Epithelial cell of esophagus (primary cell): Measurements from ENCODE around the gene PLEKHH1.

Experiments used
- DNase-seq: peaks from one replicate; pipeline ENCODE4 v3.0.0; 2010; ENCODE audit warnings: low read depth
- H3K4me3 ChIP-seq: 2 replicates; pipeline ENCODE4 v1.5.1; 2011; ENCODE audit warnings: mild to moderate bottlenecking, low read length, control low read depth
- TF ChIP-seq, protein P1 (sequence below): IDR thresholded peaks from 2 replicates; pipeline ENCODE4 v1.5.1; 2011; ENCODE audit warnings: low read depth, mild to moderate bottlenecking, low read length, control low read depth, inconsistent platforms; ENCODE audit not compliant: insufficient read depth; ENCODE audit errors: missing control alignments

Gene PLEKHH1

DNA sequence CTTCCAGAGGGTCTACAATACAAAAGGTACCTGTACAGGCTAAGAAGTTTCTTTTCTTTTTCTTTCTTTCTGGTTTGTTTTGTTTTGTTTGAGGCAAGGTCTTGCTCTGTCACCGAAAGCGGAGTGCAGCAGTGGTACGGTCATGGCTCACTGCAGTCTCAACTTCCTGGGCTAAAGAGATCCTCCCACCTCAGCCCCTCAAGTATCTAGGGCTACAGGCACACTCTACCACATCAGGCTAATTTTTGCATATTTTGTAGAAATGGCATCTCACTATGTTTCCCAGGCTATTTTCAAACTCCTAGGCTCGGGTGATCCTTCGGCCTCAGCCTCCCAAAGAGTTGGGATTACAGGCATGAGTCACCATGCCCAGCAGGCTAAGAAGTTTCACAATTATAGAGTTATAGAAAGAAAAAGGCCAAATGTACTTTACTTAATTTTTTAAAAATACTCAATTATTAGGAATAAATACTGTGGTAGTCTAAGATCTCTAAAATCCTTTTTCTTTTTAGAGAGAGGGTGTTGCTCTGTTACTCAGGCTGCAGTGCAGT lies 70.0 kb downstream of the PLEKHH1 start:
- TF ChIP-seq, protein P1, sequence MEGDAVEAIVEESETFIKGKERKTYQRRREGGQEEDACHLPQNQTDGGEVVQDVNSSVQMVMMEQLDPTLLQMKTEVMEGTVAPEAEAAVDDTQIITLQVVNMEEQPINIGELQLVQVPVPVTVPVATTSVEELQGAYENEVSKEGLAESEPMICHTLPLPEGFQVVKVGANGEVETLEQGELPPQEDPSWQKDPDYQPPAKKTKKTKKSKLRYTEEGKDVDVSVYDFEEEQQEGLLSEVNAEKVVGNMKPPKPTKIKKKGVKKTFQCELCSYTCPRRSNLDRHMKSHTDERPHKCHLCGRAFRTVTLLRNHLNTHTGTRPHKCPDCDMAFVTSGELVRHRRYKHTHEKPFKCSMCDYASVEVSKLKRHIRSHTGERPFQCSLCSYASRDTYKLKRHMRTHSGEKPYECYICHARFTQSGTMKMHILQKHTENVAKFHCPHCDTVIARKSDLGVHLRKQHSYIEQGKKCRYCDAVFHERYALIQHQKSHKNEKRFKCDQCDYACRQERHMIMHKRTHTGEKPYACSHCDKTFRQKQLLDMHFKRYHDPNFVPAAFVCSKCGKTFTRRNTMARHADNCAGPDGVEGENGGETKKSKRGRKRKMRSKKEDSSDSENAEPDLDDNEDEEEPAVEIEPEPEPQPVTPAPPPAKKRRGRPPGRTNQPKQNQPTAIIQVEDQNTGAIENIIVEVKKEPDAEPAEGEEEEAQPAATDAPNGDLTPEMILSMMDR = no peak
- no peak overlapping the region for H3K4me3 ChIP-seq
- DNase-seq = peak; percentile 57

DNA sequence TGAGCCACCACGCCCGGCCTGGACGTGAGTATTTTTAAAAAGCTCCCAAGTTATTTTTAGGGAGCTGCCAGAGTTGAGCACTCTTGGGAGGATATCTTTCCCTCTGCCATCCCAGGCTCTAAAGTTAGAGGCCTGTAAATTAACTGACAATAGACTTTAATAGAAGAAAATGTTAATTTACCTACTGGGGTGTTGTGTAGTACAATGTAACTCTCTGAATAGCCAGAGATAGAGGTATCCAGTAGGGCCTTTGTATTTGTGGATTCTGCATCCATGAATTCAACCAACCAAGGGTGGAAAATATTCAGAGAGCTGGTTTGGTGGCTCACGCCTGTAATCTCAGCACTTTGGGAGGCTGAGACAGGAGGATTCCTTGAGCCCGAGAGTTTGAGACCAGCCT lies 74.6 kb downstream of the PLEKHH1 start:
- TF ChIP-seq, protein P1 = no peak
- no peak for DNase-seq
- H3K4me3 ChIP-seq = no peak overlapping the region

DNA sequence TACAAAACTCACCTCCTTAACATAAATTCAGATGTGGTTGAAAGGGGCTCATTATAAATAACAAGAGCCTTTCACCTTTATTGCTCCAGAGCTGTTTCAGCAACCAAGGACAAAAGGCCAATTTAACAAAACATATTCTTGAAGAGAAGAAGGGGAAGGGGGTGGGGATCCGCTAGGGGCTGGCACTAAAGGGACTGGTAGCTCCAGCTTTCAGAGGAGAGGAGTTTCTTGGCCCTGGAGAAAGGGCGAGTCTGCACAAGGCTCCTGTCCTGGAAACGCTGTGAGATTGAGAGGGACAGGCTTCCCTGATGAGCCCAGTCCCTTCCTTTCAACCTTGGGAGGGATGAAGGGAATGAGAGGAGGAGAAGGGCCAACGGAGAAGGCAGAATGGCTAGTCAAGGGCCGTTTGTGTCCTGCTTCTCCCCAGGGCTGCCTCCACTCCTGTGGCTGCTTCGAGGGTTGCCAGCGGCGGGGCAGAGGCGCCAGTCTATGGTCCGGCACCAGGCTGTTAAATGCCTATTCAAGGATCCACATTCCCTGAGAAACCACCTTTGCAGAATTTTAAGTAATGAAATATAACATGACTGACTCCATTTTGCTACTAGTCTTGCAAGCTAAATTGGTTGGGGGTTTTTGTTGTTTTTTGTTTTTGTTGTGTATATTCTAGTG lies 76.7 kb downstream of the PLEKHH1 start:
- H3K4me3 ChIP-seq = no peak overlapping the region
- TF ChIP-seq, protein P1 = no peak
- DNase-seq = no peak

DNA sequence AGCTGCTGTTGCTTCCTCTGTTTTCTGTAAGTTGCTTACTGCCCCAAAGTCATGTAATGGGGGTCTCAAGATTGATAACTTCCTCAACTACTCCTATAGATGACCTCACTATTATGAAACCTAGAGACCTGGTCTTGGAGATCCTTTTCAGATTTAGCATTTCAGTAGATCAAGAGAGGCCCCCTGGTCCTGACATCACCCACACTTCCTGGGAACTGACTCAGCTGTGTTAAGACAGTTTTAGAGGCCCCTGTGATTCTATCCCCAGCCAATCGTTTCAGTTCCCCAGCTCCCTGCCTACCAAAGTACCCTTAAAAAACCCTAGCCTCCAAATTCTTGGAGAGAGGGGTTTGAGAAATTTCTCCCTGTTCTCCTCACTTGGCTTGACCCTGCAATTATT lies 77.4 kb downstream of the PLEKHH1 start:
- TF ChIP-seq, protein P1 = no peak
- DNase-seq = no peak
- H3K4me3 ChIP-seq = no peak overlapping the region

DNA sequence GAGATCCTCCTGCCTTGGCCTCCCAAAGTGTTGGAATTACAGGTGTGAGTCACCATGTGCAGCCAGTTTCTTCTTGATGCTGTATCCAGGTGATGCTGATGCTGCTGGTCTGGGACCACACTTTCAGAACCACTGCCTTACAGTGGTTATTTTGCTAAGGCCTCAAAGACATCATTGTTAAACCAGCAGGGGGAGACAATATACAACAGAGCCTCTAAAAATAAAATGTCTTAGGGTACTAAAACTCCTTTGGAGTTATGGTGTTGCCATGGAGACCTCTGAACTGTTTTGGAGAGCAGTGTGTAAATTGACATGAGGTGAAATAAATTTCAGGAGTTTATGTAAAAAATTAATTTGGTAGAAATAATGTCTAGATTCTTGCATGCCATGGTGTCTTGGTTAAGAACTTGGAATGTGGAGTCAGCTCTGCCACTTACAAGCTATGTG lies 85.5 kb downstream of the PLEKHH1 start:
- DNase-seq = peak; percentile 72
- H3K4me3 ChIP-seq = no peak overlapping the region
- TF ChIP-seq, protein P1 = peak; percentile 60

DNA sequence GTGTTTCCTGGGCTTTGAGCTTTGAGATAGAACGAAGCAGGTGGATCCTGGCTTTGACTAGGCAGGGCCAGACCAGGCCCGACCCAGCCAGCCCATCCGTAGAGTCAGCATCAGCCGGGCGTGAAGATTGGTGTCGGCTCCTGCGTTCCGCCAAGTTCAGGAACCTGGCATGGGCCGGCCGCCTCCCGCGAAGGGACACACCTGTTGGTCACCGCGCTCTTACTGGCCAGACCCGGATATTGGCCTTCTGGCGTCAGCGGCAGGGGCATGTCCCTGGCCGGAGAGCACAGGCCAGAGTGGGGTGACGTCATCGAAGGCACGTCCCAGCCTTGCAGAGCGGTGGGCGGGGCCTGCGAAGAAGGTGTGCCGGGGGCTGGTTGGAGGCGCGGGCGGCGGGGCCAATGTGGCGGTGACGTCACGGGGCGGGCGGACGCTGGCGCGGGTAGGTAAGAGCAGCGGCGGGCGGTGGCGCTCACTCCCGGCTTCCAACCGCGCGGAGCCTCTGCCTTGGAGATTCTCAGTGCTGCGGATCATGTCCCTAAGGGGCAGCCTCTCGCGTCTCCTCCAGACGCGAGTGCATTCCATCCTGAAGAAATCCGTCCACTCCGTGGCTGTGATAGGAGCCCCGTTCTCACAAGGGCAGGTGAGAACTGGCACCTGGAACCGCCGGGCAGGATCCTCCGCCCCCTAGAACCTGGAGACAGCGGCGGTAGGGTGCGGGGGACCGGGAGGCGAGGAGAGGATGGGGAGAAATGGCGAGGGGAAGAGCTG lies 86.5 kb downstream of the PLEKHH1 start, which contains the start of gene ARG2:
Gene ARG2, plus strand, starts transcription at position 475 of the 771 bp plus-strand sequence. Its CDS starts 58 bp downstream, at position 533.
- peak; percentile 97 for DNase-seq
- H3K4me3 ChIP-seq = peak within 1 kb of the TSS; percentile 56
- TF ChIP-seq, protein P1 = peak; percentile 9
